ENCODE measurements around the gene PNPLA2.

PNPLA2 gene

DNA sequence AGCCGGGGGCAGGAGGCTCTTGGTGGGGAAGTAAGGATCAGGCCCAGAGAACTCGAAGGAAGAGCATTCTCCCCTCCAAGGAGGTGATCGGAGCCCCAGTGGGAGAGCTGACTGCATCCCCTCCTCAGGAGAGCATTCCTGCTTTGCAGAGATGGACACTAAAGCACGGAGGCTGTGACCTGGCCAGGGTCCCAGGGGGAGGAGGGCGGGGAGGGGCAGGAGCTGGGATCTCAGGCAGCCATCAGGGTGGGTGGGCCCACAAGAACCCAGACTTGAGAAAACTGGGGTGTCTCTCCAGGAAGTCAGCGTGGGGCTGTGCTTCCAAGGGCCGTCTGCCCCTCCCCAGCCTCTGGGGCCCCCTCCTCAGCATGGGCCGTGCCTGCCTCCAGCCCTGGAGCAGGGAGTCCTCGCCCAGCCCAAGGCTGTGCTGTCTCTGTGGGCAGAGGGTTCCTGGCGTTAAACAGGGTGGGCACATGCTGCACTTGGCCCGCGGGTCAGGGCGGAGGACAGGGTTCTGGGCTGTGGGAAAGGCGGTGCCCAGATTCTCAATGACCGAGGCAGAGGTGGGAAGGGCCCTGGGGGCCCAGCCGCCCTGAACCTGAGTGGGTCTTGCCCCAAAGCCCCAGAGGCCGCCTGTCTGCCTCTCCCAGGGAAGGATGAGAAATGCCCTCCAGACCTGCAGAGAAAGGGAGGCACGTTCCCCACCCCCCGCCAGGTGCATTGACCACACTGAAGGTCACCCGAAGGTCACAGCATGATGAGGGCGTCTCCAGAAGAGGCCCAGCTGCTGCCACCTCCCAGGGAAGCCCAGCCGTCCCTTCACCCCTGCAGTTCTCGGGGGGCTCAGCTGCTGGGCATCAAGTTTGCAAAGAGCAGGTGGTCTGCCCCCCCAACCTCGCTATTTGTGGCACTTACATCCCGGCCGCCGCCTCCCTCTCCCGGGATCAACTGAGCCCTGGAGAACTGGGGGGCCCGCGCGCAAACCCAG lies 29.5 kb upstream of the PNPLA2 start:
- H3K4me1 ChIP-seq (ENCODE audit: control insufficient read depth in 1 of 2, insufficient read depth in 1 of 2, low read depth in 1 of 2, low read length in 1 of 2): peaks cover 0 to 2% of the 10 kb centered on the region in 2 experiments
- no peak for TF ChIP-seq CTCF (IDR thresholded peaks at IDR 0.05)
- peaks cover 7% of the 10 kb centered on the region for H3K36me3 ChIP-seq
- H3K4me3 ChIP-seq (ENCODE audit: low read depth in 1 of 2, low read length in 1 of 2): no peak overlapping the region
- no peaks in the 10 kb centered on the region for H3K9me3 ChIP-seq
- peaks cover 39% of the 10 kb centered on the region for H3K27me3 ChIP-seq
- H3K27ac ChIP-seq: no peak overlapping the region

GRCh38 chr11:789943-790342 lies 28.8 kb upstream of the PNPLA2 start, which contains the start of gene CEND1:
Gene CEND1 (minus strand): TSS chr11:790090. CDS start chr11:788576, 1,514 bp downstream.
- Histone ChIP-seq H3K4me3 (ENCODE audit: low read depth in 1 of 2, low read length in 1 of 2) (no peak within 1 kb of the TSS), H3K9me3 (no peaks in the 10 kb centered on the region), H3K4me1 (ENCODE audit: control insufficient read depth in 1 of 2, insufficient read depth in 1 of 2, low read depth in 1 of 2, low read length in 1 of 2) (peaks cover 0 to 2% of the 10 kb centered on the region in 2 experiments), H3K36me3 (peaks cover 7% of the 10 kb centered on the region), H3K27ac (no peak within 1 kb of the TSS), H3K27me3 (peaks cover 39% of the 10 kb centered on the region)
- no peak for TF ChIP-seq CTCF (IDR thresholded peaks at IDR 0.05)

- Histone ChIP-seq H3K4me3 (ENCODE audit: low read depth in 1 of 2, low read length in 1 of 2) (no peak overlapping the region), H3K27ac (no peak overlapping the region), H3K9me3 (no peaks in the 10 kb centered on the region), H3K36me3 (peaks cover 7% of the 10 kb centered on the region), H3K4me1 (ENCODE audit: control insufficient read depth in 1 of 2, insufficient read depth in 1 of 2, low read depth in 1 of 2, low read length in 1 of 2) (peaks cover 4 to 11% of the 10 kb centered on the region in 2 experiments), H3K27me3 (peaks cover 39% of the 10 kb centered on the region)
- TF ChIP-seq CTCF (IDR thresholded peaks at IDR 0.05): no peak
Measured at GRCh38 chr11:790721-791564, 27.8 kb upstream of the PNPLA2 start.

DNA sequence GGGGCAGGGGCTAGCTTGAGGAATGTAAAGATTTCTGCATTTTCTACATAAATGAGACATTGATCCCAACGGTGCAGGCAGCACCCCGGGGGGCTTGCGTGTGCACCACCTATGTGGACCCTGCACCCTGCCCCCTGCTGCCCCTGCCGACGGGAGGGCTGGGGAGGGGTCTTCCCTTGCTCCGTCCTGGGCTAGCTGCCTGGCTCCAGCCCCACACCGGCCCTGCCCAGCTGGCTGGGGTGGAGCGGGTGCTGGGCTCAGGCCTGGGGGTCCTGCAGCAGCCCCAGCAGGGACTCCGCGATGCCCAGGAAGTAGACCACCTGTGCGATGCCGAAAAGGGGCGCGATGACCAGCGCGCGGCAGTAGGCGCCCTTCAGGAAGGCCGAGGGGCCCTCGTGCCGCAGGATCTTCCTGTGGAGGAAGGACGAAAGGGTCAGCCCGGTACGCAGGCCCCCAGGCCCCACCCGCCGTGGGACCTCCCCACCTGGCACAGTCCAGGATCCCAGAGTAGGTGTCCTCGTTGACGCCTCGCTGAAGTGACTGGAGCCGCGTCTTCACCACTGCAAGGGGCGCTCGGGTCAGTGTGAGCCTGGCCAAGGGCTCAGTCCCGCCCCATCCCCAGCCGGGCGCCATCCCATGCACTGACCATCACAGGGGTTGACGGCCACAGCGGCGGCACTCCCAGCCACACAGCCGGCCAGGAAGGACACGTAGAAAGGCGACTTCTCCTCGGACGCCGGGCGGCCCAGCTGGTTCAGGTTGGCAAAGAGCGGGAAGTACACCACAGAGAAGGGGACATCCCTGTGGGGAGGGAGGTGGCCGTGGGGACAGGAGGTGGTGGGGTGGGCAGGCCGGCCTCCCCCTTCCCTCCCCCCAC lies 26.8 kb upstream of the PNPLA2 start:
- Histone ChIP-seq H3K27me3 (peaks cover 39% of the 10 kb centered on the region), H3K4me3 (ENCODE audit: low read depth in 1 of 2, low read length in 1 of 2) (no peak overlapping the region), H3K27ac (no peak overlapping the region), H3K9me3 (no peaks in the 10 kb centered on the region), H3K4me1 (ENCODE audit: control insufficient read depth in 1 of 2, insufficient read depth in 1 of 2, low read depth in 1 of 2, low read length in 1 of 2) (peaks cover 12 to 21% of the 10 kb centered on the region in 2 experiments), H3K36me3 (peaks cover 7% of the 10 kb centered on the region)
- no peak for TF ChIP-seq CTCF (IDR thresholded peaks at IDR 0.05)

GRCh38 chr11:792535-792821 lies 26.2 kb upstream of the PNPLA2 start:
- H3K4me1 ChIP-seq (ENCODE audit: control insufficient read depth in 1 of 2, insufficient read depth in 1 of 2, low read depth in 1 of 2, low read length in 1 of 2): peaks cover 18 to 27% of the 10 kb centered on the region in 2 experiments
- TF ChIP-seq CTCF (IDR thresholded peaks at IDR 0.05): no peak
- peaks cover 7% of the 10 kb centered on the region for H3K36me3 ChIP-seq
- H3K4me3 ChIP-seq (ENCODE audit: low read depth in 1 of 2, low read length in 1 of 2): no peak overlapping the region
- no peaks in the 10 kb centered on the region for H3K9me3 ChIP-seq
- peaks cover 39% of the 10 kb centered on the region for H3K27me3 ChIP-seq
- H3K27ac ChIP-seq: no peak overlapping the region

All from neutrophil (primary cell).